ENCODE measurements around the gene UGCG. TPM values are rescaled to one million over a fixed set of nuclear protein-coding genes. Genes with fewer than 3 reads are reported as not detected.
A peak's percentile ranks its signal among the peaks of the same experiment; 100 is the strongest.

UGCG gene
- total and polyA plus RNA-seq, 9 of the 15 experiments (the other 6 are each of a cell fraction or from before 2014, with no cell fraction given): 20.0 to 40.3 (median 29.2) TPM

GRCh38 chr9:111980398-111980797 lies 83.8 kb downstream of the UGCG start (continued):
- TF ChIP-seq KLF6 (CRISPR knock-in tag; IDR thresholded peaks at IDR 0.05; ENCODE audit: borderline replicate concordance): no peak
- no peak for TF ChIP-seq MAFF (IDR thresholded peaks at IDR 0.05; ENCODE audit: low read length)
- no peak for TF ChIP-seq NONO (IDR thresholded peaks at IDR 0.05; ENCODE audit: low read depth in 2 of 2, low read length in 1 of 2)
- no peak for TF ChIP-seq TAF7 (tag; IDR thresholded peaks at IDR 0.05)
- TF ChIP-seq CC2D1A (IDR thresholded peaks at IDR 0.05): no peak
- TF ChIP-seq AFF4 (CRISPR knock-in tag; IDR thresholded peaks at IDR 0.05): no peak
- TF ChIP-seq SMARCC2 (IDR thresholded peaks at IDR 0.05; ENCODE audit: low read depth): no peak
- TF ChIP-seq HINFP (tag; conservative IDR thresholded peaks at IDR 0.05; ENCODE audit: low read depth): no peak
- TF ChIP-seq SMAD4 (CRISPR knock-in tag; conservative IDR thresholded peaks at IDR 0.05): peak; percentile 63
- TF ChIP-seq POLR2H (tag; IDR thresholded peaks at IDR 0.05; ENCODE audit: low read depth): no peak
- TF ChIP-seq FOSL1 (tag; conservative IDR thresholded peaks at IDR 0.05): peak; percentile 45
- TF ChIP-seq PRPF4 (IDR thresholded peaks at IDR 0.05; ENCODE audit: insufficient read depth, low read depth, low read length, poor library complexity, severe bottlenecking): no peak
- no peak for TF ChIP-seq XRCC4 (IDR thresholded peaks at IDR 0.05; ENCODE audit: extremely low read depth, insufficient read depth, insufficient read length)
- TF ChIP-seq HDAC1 (IDR thresholded peaks at IDR 0.05): peak in 1 of 2 experiments; percentile 82; a peak in 2 of 4 replicates
- TF ChIP-seq DLX4 (CRISPR knock-in tag; IDR thresholded peaks at IDR 0.05): no peak
- TF ChIP-seq NR2F6 (CRISPR knock-in tag; IDR thresholded peaks at IDR 0.05): no peak
- peak; percentile 86 for TF ChIP-seq TCF3 (CRISPR knock-in tag; IDR thresholded peaks at IDR 0.05)
- TF ChIP-seq DPF2 (IDR thresholded peaks at IDR 0.05): peak; percentile 82
- TF ChIP-seq E2F5 (CRISPR knock-in tag; IDR thresholded peaks at IDR 0.05): no peak
- peak; percentile 49; the same call in 1 of the 2 replicates for TF ChIP-seq MYC (IDR thresholded peaks at IDR 0.05; ENCODE audit: low read depth, low read length)
- TF ChIP-seq MYC (CRISPR knock-in tag; IDR thresholded peaks at IDR 0.05; ENCODE audit: borderline replicate concordance, low read depth): no peak
- no peak for TF ChIP-seq ZC3H8 (IDR thresholded peaks at IDR 0.05)
- TF ChIP-seq HDAC2 (IDR thresholded peaks at IDR 0.05): peak; percentile 89
- TF ChIP-seq MCM7 (IDR thresholded peaks at IDR 0.05): no peak
